GM10248 (cell line): ENCODE data around the gene OR8S1.

ENCODE experiments used
- CTCF ChIA-PET: fragments of 300-600 bp; sonication (Branson Sonifier 250); formaldehyde crosslinking; extraction: SDS; loops from one replicate; lab custom pipeline; 2021; ENCODE audit warnings: antibody characterized with exemption; lab: Yijun Ruan, JAX
- POLR2A ChIA-PET: fragments of 350-650 bp; sonication (Branson Sonifier 250); formaldehyde crosslinking; extraction: SDS; loops from one replicate; lab custom pipeline; 2020; ENCODE audit warnings: antibody characterized with exemption; lab: Yijun Ruan, JAX
- DNase-seq: peaks from one replicate; pipeline ENCODE4 v3.0.0; 2012; ENCODE audit errors: extremely low spot score
- TF ChIP-seq, protein P1 (sequence below): IDR thresholded peaks from 2 replicates; pipeline ENCODE4 v1.5.1; 2012; ENCODE audit warnings: mild to moderate bottlenecking, low read depth; ENCODE audit errors: extremely low read depth, missing control alignments, control extremely low read depth

The OR8S1 gene

DNA sequence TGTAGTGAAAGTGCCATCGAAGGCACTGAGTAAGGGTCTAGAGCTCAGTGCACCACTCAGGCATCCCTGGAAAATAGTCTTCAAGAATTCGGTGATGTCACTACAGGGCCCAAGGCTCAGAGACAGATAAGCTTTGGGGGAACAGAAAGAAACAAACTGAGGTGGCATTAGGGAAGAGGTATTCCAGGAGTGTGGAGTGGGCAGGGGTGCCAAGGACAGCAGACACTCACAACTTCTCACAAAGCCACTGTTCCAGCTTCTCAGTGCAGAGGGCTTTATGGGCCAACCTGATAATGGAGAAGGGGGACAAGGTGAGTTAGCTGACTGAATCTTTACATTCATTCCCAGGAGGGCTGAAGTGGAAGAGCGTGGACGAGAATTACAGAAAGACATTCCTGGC is 42.3 kb downstream of the OR8S1 start:
- ChIA-PET POLR2A (no interaction called here), CTCF (no interaction called here)
- no peak for DNase-seq
- TF ChIP-seq, protein P1, sequence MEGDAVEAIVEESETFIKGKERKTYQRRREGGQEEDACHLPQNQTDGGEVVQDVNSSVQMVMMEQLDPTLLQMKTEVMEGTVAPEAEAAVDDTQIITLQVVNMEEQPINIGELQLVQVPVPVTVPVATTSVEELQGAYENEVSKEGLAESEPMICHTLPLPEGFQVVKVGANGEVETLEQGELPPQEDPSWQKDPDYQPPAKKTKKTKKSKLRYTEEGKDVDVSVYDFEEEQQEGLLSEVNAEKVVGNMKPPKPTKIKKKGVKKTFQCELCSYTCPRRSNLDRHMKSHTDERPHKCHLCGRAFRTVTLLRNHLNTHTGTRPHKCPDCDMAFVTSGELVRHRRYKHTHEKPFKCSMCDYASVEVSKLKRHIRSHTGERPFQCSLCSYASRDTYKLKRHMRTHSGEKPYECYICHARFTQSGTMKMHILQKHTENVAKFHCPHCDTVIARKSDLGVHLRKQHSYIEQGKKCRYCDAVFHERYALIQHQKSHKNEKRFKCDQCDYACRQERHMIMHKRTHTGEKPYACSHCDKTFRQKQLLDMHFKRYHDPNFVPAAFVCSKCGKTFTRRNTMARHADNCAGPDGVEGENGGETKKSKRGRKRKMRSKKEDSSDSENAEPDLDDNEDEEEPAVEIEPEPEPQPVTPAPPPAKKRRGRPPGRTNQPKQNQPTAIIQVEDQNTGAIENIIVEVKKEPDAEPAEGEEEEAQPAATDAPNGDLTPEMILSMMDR, result no peak

- DNase-seq, result no peak
- POLR2A ChIA-PET, result no interaction called here
- TF ChIP-seq, protein P1, result no peak
- CTCF ChIA-PET, result interaction anchor here (1.0 to 2.0 kb wide), 3 partner anchors 12 to 18 kb away, joined by 3 to 8 read pairs (median 3); no protein-coding TSS in a partner anchor
Observed at GRCh38 chr12:48569946-48570345, 44.5 kb downstream of the OR8S1 start, which contains the start of gene LALBA. Gene LALBA, minus strand, starts transcription at chr12:48570046. Its CDS starts 26 bp downstream, at chr12:48570020.

DNA sequence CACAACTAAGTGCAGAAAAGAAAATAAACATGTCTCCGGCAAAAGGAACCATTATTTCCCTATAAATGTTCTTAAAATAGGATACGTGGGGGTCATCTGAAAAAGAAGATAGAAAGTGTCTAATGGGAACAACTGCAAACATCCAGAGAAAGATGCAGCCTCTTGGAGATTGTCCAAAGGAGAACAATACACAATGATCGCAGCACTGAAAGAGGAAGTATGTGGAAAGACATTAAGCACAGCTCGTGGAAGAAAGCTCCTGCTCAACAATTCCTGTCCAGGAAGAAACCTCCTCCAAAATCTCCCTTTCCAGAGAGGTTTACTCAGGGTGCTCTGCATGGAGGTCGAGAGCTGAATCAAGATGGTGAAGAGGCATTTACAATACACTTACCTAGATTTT is 46.9 kb downstream of the OR8S1 start:
- no peak for DNase-seq
- ChIA-PET POLR2A (no interaction called here), CTCF (interaction anchor here (1.4 to 1.6 kb wide), 3 partner anchors 11 to 31 kb away, joined by 3 to 8 read pairs (median 3); no protein-coding TSS in a partner anchor)
- TF ChIP-seq, protein P1, result no peak
